HL-60 (cell line): ENCODE measurements around the gene ASTN2.
A peak's percentile ranks its signal among the peaks of the same experiment; 100 is the strongest.

ENCODE experiments used
- DNase-seq, 2 experiments: peaks; one replicate each; pipeline ENCODE4 v3.0.0-alpha.2; 2010 to 2020; ENCODE audit warnings: low read depth in 1 of 2, low spot score in 1 of 2
- H3K27ac ChIP-seq: fragments of 250-450 bp; sonication (Bioruptor Pico); replicated peaks from 2 replicates; pipeline ENCODE4 v1.5.1; 2020; ENCODE audit warnings: mild to moderate bottlenecking, moderate library complexity
- H3K27me3 ChIP-seq: fragments of 250-450 bp; sonication (Bioruptor Pico); 2 replicates; pipeline ENCODE4 v1.5.1; 2021; ENCODE audit warnings: mild to moderate bottlenecking, moderate library complexity; ENCODE audit not compliant: insufficient read depth, poor library complexity, severe bottlenecking
- H3K4me3 ChIP-seq: replicated peaks from 2 replicates; pipeline ENCODE4 v1.5.1; 2011; ENCODE audit warnings: mild to moderate bottlenecking, control low read depth, low read length; ENCODE audit not compliant: insufficient read depth
- CTCF ChIP-seq: IDR thresholded peaks from one replicate; pipeline ENCODE4 v1.5.1; 2011; ENCODE audit warnings: low read length, control low read depth, inconsistent platforms; ENCODE audit not compliant: insufficient read depth
- GABPA ChIP-seq: IDR thresholded peaks from 2 replicates; pipeline ENCODE4 v1.6.1; 2012; ENCODE audit warnings: low read depth
- POLR2AphosphoS5 ChIP-seq: IDR thresholded peaks from 2 replicates; pipeline ENCODE4 v1.6.1; 2012; ENCODE audit warnings: low read depth
- REST ChIP-seq: IDR thresholded peaks from 2 replicates; pipeline ENCODE4 v1.6.1; 2012; ENCODE audit warnings: low read depth; ENCODE audit not compliant: insufficient replicate concordance
- SPI1 ChIP-seq: IDR thresholded peaks from 2 replicates; pipeline ENCODE4 v1.6.1; 2012; ENCODE audit warnings: low read depth, mild to moderate bottlenecking, borderline replicate concordance

Gene ASTN2

GRCh38 chr9:117313989-117314388, 100.9 kb downstream of the ASTN2 start:
- TF ChIP-seq CTCF, result no peak
- no peak for TF ChIP-seq GABPA
- TF ChIP-seq REST, result no peak
- TF ChIP-seq SPI1, result no peak
- no peak for TF ChIP-seq POLR2AphosphoS5
- Histone ChIP-seq H3K27ac (no peak overlapping the region), H3K4me3 (no peak overlapping the region), H3K27me3 (no peaks in the 10 kb centered on the region)
- DNase-seq, result no peak

GRCh38 chr9:117307701-117308100, 107.2 kb downstream of the ASTN2 start:
- DNase-seq, result no peak
- H3K27me3 ChIP-seq, result no peaks in the 10 kb centered on the region
- no peak overlapping the region for H3K27ac ChIP-seq
- TF ChIP-seq SPI1, result peak; percentile 52; the same call in 1 of the 2 replicates
- TF ChIP-seq REST, result no peak
- H3K4me3 ChIP-seq, result no peak overlapping the region

GRCh38 chr9:117306032-117306431, 108.8 kb downstream of the ASTN2 start:
- Histone ChIP-seq H3K4me3 (no peak overlapping the region), H3K27ac (no peak overlapping the region), H3K27me3 (no peaks in the 10 kb centered on the region)
- DNase-seq, result no peak
- TF ChIP-seq GABPA (no peak), CTCF (no peak), SPI1 (no peak), REST (no peak), POLR2AphosphoS5 (no peak)

- Histone ChIP-seq H3K27ac (no peak overlapping the region), H3K27me3 (no peaks in the 10 kb centered on the region), H3K4me3 (no peak overlapping the region)
- DNase-seq, result no peak
- TF ChIP-seq SPI1, result no peak
- no peak for TF ChIP-seq REST
- no peak for TF ChIP-seq CTCF
Observed at GRCh38 chr9:117305454-117305853, 109.4 kb downstream of the ASTN2 start.
